Anterior cingulate cortex (tissue), 58 donors: ENCODE results near the gene RFK.
"Not testable (repeated sequence)": the region's sequence is repeated elsewhere in the genome, so short reads cannot be mapped to it uniquely, and the experiment has no call there.

Experiments used
- DNase-seq, 58 donors: peaks; one replicate each; lab custom pipeline; 2025; lab: John Stamatoyannopoulos, UW

Gene RFK

DNA sequence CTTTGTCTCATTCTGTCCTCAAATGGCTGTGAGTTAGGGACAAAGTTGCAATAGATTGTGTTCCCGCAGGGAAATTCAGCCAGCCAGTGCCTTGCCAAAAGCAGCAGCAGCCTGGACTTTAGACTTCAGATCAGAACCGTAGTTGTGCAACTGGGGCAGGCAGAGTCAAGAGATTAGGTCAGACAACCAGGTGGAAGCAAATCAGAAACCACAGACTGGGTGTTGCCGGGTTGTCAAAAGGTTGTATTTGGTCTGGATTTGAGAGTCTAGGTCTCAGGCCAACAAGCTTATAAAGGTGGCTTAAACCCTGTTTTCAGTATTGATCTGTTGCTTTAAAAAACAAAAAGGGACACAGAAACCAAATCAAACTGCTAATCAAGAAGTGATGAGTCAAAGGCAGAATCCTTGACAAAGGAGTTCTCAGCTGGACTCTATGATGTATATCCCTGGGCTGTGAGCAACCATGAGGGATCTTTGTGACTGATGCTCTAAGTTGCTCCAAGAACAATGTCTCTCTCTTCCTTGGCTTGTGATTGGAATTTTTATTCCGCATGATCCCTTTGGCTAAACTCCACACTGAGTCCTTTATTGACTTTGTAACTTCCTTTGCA lies 20.9 kb downstream of the RFK start:
- no peak for DNase-seq

DNA sequence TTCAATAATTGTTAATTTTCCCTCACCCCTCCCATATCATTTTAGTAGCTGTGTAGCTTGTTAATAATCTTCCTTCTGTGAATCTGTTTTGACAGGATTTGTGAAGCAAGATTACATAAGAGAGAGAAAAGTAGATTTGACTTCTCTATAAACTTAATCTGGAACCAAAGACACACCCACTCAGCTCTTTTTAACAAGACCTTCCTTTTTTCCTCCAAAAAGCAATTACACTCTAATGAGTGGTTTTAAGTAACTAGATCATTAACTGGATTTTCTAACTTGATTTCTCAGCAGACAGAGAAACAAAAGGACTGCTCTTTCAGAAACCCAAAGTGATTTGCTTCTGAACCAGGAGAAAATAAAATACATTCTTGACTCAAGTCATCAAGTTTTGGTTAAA lies 21.9 kb downstream of the RFK start:
- no peak for DNase-seq

- DNase-seq = no peak
These were observed 22.3 kb downstream of the RFK start for GRCh38 chr9:76371901-76372300.

DNA sequence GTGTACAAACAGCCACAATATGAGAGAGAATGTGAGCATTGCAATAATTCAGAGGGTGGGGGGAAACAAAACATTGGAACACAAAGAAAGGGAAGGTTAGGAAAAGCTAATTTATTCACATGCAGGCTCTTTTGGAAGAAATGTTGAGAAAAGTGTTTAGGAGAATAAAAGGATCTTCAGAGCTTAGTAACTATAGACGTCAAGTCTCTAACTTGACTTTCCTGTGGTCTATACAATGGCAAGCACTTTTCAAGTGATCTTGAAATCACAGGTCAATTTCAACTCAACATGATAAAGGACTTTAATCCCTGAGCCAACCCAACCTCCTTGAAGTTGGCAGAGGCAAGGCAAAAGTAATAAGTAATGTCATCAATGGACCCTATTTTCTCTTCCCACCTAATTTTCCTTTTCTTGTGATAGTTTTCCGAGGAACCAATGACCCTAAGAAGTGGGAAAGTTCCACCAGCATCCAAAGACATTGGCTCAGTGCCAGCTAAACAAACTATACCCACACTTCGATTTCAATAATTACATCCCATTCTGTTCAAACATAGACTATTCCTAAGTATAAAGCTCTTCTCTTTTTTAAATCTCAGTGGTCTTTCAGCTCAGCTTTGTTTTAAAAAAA lies 23.7 kb downstream of the RFK start:
- no peak for DNase-seq

DNA sequence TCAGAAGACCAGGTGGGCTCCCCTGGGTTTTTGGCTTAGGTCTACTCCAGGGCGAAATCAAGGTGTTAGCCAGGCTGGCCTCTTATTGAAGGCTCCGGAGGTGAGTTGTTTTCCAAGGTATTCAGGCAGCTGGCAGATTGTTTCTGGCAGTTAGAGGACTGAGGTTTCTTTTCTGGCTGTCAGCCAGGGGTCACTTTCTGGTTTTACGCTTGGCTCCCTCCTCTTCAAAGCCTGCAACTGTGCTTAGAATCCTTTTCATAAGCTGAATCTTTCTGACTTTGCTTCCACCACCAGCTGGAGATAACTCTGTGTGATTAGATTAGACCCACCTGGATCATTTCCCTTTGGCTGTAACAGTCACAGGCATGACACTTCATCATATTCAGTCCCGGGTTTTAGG lies 24.6 kb downstream of the RFK start:
- DNase-seq = no peak

- no peak for DNase-seq
These were observed 28.0 kb downstream of the RFK start for GRCh38 chr9:76366275-76366674.

- no peak for DNase-seq
These were observed 29.2 kb downstream of the RFK start for GRCh38 chr9:76365028-76365427.

GRCh38 chr9:76363032-76363395 lies 31.2 kb downstream of the RFK start:
- no peak for DNase-seq

GRCh38 chr9:76362332-76363031 lies 31.7 kb downstream of the RFK start:
- not testable (repeated sequence) for DNase-seq

DNA sequence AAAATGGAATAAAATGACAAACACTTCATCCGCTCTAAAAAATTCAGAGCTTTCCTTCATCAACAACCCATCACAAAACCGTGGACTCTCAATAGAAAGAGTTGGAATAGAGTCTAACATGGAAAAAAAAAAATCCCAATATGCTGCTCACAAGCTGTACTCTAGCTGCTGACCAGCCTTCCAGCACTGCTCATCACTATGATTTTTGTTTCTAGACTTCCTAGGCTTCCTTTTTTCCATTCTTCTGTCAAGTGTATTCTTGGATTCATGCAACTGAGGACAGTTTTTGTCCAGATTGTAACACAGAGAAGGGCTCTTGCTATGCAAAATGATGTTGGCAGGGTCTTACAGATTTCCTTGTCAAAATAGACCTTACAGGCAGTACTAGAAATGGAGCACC lies 34.5 kb downstream of the RFK start:
- DNase-seq = no peak

- DNase-seq = no peak
These were observed 34.9 kb downstream of the RFK start for GRCh38 chr9:76359365-76359764.

DNA sequence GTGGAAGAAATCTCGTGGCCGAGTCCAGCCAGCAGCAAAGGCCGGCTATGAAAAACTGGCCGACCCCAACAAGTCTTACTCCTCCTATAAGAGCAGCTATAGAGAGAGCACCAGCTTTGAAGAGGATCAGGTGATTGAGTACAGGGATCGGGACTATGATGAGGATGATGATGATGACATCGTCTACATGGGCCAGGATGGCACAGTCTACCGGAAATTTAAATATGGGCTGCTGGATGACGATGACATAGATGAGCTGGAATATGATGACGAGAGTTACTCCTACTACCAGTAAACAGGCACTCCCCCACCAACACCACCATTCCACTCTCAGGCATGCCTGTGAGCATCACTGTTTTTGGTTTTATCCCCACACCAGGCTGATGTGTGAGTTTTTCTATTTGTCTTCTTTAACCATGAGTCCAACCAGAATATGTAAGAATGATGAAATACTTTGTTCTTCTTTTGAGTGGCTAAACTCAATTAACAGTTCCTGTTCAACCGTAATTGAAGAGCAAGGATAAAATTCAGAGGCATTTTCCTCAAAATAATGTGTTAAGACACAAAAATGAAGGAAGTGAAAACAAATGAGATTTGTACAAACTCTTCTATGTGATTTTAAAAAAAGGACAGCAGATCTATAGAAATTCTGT lies 35.5 kb downstream of the RFK start:
- DNase-seq = no peak

GRCh38 chr9:76357555-76357954 lies 36.7 kb downstream of the RFK start:
- DNase-seq = no peak

GRCh38 chr9:76355886-76356285 lies 38.3 kb downstream of the RFK start:
- no peak for DNase-seq

DNA sequence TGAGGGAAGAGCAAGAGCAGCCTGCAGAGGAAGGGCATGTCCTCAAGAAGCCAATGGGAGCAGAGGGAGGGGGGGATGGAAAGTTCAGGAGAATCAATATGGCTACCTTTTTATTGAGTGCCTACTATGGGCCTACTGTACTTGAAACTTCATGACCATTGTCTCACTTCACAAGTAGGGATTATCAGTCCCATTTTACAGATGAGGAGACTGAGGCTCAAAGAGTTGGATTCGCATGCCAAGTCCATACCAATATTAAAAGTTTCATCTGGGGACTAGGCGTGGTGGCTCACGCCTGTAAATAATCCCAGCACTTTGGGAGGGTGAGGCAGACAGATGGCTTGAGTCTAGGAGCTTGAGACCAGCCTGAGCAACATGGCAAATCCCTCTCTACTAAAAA lies 40.0 kb downstream of the RFK start:
- DNase-seq = no peak

GRCh38 chr9:76353280-76353679 lies 40.9 kb downstream of the RFK start:
- no peak for DNase-seq

DNA sequence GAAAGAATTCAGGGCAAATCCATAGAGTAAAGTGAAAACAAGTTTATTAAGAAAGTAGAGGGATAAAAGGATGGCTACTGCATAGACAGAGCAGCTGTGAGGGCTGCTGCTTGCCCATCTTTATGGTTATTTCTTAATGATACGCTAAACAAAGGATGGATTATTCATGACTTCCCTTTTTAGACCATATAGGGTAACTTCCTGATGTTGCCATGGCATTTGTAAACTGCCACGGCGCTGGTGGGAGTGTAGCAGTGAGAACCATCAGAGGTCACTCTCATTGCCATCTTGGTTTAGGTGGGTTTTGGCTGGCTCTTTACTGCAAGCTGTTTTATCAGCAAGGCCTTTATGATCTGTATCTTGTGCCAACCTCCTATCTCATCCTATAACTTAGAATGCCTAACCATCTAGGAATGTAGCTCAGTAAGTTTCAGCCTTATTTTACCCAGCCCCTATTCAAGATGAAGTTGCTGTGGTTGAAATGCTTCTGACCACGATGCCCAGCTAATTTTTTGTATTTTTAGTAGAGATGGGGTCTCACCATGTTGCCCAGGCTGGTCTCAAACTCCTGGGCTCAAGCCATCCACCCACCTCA lies 42.1 kb downstream of the RFK start:
- DNase-seq = no peak

DNA sequence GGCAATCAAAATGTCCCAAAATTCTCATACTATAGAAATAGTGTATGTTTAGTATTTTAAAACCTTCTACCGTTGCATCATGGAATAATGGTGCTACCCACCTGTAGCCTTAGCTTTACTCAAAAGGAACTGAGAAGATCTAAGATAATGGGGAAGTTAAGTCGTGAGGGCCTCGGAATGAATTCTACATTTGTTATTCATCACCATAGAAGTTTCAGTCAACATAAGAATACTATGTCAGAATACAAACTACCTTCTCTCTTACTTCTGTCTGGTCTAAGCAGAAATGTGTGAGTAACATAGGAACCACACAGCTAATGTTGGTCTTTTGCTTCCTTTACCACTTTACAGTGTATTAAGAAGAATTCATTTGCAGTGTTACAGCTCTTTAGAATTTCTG lies 43.2 kb downstream of the RFK start:
- DNase-seq = no peak

DNA sequence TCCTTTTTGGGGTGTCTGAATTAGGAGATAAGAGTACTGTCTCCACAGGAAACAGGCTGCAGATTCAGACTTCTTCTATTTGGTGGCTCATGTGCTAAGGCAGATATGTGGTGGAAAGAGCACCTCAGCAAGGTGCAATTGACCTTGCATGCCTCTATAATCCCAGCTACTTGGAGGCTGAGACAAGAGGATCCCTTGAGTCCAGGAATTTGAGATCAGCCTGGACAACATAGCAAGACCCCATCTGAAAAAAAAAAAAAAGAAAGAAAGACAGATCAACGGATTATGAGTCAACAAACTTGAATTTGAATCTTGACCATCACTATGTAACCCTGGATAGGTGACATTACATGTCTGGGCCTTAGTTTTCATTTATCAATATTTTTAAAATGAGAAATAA lies 44.4 kb downstream of the RFK start:
- no peak for DNase-seq

- no peak for DNase-seq
These were observed 51.4 kb downstream of the RFK start for GRCh38 chr9:76342858-76343257.

GRCh38 chr9:76342201-76342600 lies 52.0 kb downstream of the RFK start:
- DNase-seq = no peak
